HepG2 (cell line): ENCODE data around the gene HYCC2. TPM values are rescaled to one million over a fixed set of nuclear protein-coding genes. Genes with fewer than 3 reads are reported as not detected.
A peak's percentile ranks its signal among the peaks of the same experiment; 100 is the strongest.

ENCODE experiments used
- AFF4 ChIP-seq: sonication (generic); formaldehyde crosslinking; IDR thresholded peaks from 2 replicates; pipeline ENCODE4 v1.4.0; 2020; ENCODE audit warnings: missing genetic modification reagents
- BCL6 ChIP-seq: IDR thresholded peaks from 2 replicates; pipeline ENCODE4 v1.6.1; 2016; ENCODE audit warnings: missing genetic modification reagents, missing compliant biosample characterization
- GATAD1 ChIP-seq: IDR thresholded peaks from 2 replicates; pipeline ENCODE4 v1.6.1; 2016; ENCODE audit warnings: missing genetic modification reagents, missing compliant biosample characterization
- GTF3A ChIP-seq: sonication (generic); formaldehyde crosslinking; conservative IDR thresholded peaks from 2 replicates; pipeline ENCODE4 v1.4.0; 2020; ENCODE audit warnings: mild to moderate bottlenecking, missing genetic modification reagents
- HDAC2 ChIP-seq: sonication (generic); formaldehyde crosslinking; IDR thresholded peaks from 2 replicates; pipeline ENCODE4 v1.4.0; 2020; ENCODE audit warnings: missing genetic modification reagents
- MAZ ChIP-seq, 2 experiments: sonication (generic) in 1 of 2; formaldehyde crosslinking in 1 of 2; IDR thresholded peaks; 2 replicates each; pipeline versions ENCODE4 v1.5.0 to v1.6.1; 2012 to 2020; ENCODE audit warnings: low read depth in 2 of 2, mild to moderate bottlenecking in 2 of 2, borderline replicate concordance in 1 of 2, improper control_type of control experiment in 1 of 2, low read length in 1 of 2, missing genetic modification reagents in 1 of 2, moderate library complexity in 1 of 2
- MBD4 ChIP-seq: IDR thresholded peaks from 2 replicates; pipeline ENCODE4 v1.6.1; 2012; ENCODE audit warnings: low read length, inconsistent platforms, borderline replicate concordance
- MIER2 ChIP-seq: IDR thresholded peaks from 2 replicates; pipeline ENCODE4 v1.6.1; 2016; ENCODE audit warnings: missing biosample characterization, missing genetic modification reagents
- PRMT3 ChIP-seq: sonication (generic); formaldehyde crosslinking; IDR thresholded peaks from 2 replicates; pipeline ENCODE4 v1.8.1; 2022; ENCODE audit warnings: low read depth, mild to moderate bottlenecking, moderate library complexity, missing genetic modification reagents, borderline replicate concordance
- SIX1 ChIP-seq: sonication (generic); formaldehyde crosslinking; IDR thresholded peaks from 2 replicates; pipeline ENCODE4 v1.4.0; 2020; ENCODE audit warnings: missing genetic modification reagents, borderline replicate concordance
- SNAPC2 ChIP-seq: sonication (generic); formaldehyde crosslinking; IDR thresholded peaks from 2 replicates; pipeline ENCODE4 v1.8.1; 2022; ENCODE audit warnings: mild to moderate bottlenecking, missing genetic modification reagents
- SP4 ChIP-seq: sonication (generic); formaldehyde crosslinking; IDR thresholded peaks from 2 replicates; pipeline ENCODE4 v1.8.1; 2023; ENCODE audit warnings: mild to moderate bottlenecking, missing genetic modification reagents
- ZMAT5 ChIP-seq: sonication (generic); formaldehyde crosslinking; IDR thresholded peaks from 2 replicates; pipeline ENCODE4 v1.5.0; 2020; ENCODE audit warnings: mild to moderate bottlenecking, low read depth, missing genetic modification reagents, borderline replicate concordance
- ZNF101 ChIP-seq: sonication (generic); formaldehyde crosslinking; IDR thresholded peaks from 2 replicates; pipeline ENCODE4 v1.4.0; 2020; ENCODE audit warnings: mild to moderate bottlenecking, low read depth, missing genetic modification reagents, borderline replicate concordance
- ZNF256 ChIP-seq: sonication (generic); formaldehyde crosslinking; conservative IDR thresholded peaks from 2 replicates; pipeline ENCODE4 v1.4.0; 2020; ENCODE audit warnings: missing genetic modification reagents
- ZNF33B ChIP-seq: sonication (generic); formaldehyde crosslinking; IDR thresholded peaks from 2 replicates; pipeline ENCODE4 v1.5.1; 2020; ENCODE audit warnings: mild to moderate bottlenecking, missing genetic modification reagents
- ZNF350 ChIP-seq: sonication (generic); formaldehyde crosslinking; IDR thresholded peaks from 2 replicates; pipeline ENCODE4 v1.4.0; 2020; ENCODE audit warnings: mild to moderate bottlenecking, low read depth, missing genetic modification reagents, borderline replicate concordance
- ZNF556 ChIP-seq: sonication (generic); formaldehyde crosslinking; IDR thresholded peaks from 2 replicates; pipeline ENCODE4 v1.4.0; 2020; ENCODE audit warnings: mild to moderate bottlenecking, missing genetic modification reagents, borderline replicate concordance
- ZNF605 ChIP-seq: sonication (generic); formaldehyde crosslinking; IDR thresholded peaks from 2 replicates; pipeline ENCODE4 v1.8.0; 2022; ENCODE audit warnings: mild to moderate bottlenecking, missing genetic modification reagents
- ZNF703 ChIP-seq: sonication (generic); formaldehyde crosslinking; IDR thresholded peaks from 2 replicates; pipeline ENCODE4 v1.5.1; 2020; ENCODE audit warnings: missing genetic modification reagents, mild to moderate bottlenecking, moderate library complexity, borderline replicate concordance
- ZNF776 ChIP-seq: sonication (generic); formaldehyde crosslinking; IDR thresholded peaks from 2 replicates; pipeline ENCODE4 v1.4.0; 2020; ENCODE audit warnings: mild to moderate bottlenecking, missing genetic modification reagents
- ZNF781 ChIP-seq: sonication (generic); formaldehyde crosslinking; IDR thresholded peaks from 2 replicates; pipeline ENCODE4 v1.5.1; 2020; ENCODE audit warnings: borderline replicate concordance, mild to moderate bottlenecking, missing genetic modification reagents; ENCODE audit errors: not compliant biosample characterization
- ZSCAN22 ChIP-seq: sonication (generic); formaldehyde crosslinking; IDR thresholded peaks from 2 replicates; pipeline ENCODE4 v1.4.0; 2020; ENCODE audit warnings: mild to moderate bottlenecking, missing genetic modification reagents
- ZSCAN30 ChIP-seq: sonication (generic); formaldehyde crosslinking; IDR thresholded peaks from 2 replicates; pipeline ENCODE4 v1.5.0; 2020; ENCODE audit warnings: mild to moderate bottlenecking, missing genetic modification reagents
- polyA plus RNA-seq, 8 experiments: library from polyadenylated mRNA; depleted of rRNA in 3 of 8; stranded (reverse) in 7 of 8; unstranded in 1 of 8; fragments of >200 nt; fragmentation: Illumina TruSeq in 4 of 8; extraction: Trizol in 4 of 8; gene quantifications; 2 replicates each; pipeline versions ENCODE4 v1.2.1 to v1.2.3, GENCODE V29; 2011 to 2016; ENCODE audit warnings: low read depth in 4 of 8, missing spikeins in 1 of 8, mixed read lengths in 1 of 8; ENCODE audit not compliant: insufficient read depth in 1 of 8
- total RNA-seq, 5 experiments: library from RNA; depleted of rRNA; stranded (reverse); fragments of >200 nt; fragmentation: Illumina TruSeq; extraction: Trizol; gene quantifications; 2 replicates each; pipeline ENCODE4 v1.2.3, GENCODE V29; 2016; ENCODE audit warnings: low read depth in 1 of 5

Gene HYCC2
- total and polyA plus RNA-seq, 2 of the 13 experiments (the other 11 are each of a cell fraction or from before 2014, with no cell fraction given) = 4.7 to 13.9 TPM

GRCh38 chr2:201116959-201117734 lies 45.7 kb upstream of the HYCC2 start (continued):
- TF ChIP-seq GATAD1 (CRISPR knock-in tag) (no peak), ZSCAN30 (peak; percentile 45; the same call in 1 of the 2 replicates), ZNF101 (CRISPR knock-in tag) (no peak; the same call in 1 of the 2 replicates), SP4 (CRISPR knock-in tag) (no peak), GTF3A (no peak), SNAPC2 (no peak), ZNF703 (no peak; the same call in 1 of the 2 replicates), ZNF776 (CRISPR knock-in tag) (no peak), ZMAT5 (CRISPR knock-in tag) (0 out of 2 replicates have a peak, but pooled peaks have one; percentile 38), AFF4 (CRISPR knock-in tag) (no peak), MAZ (IDR thresholded peaks at IDR 0.05; ENCODE audit: borderline replicate concordance, low read depth, low read length) (no peak), MAZ (CRISPR knock-in tag; IDR thresholded peaks at IDR 0.05; ENCODE audit: low read depth) (no peak), HDAC2 (CRISPR knock-in tag) (no peak), ZNF33B (no peak), ZSCAN22 (CRISPR knock-in tag) (no peak), MBD4 (no peak), ZNF556 (no peak), ZNF256 (CRISPR knock-in tag) (no peak; the same call in 1 of the 2 replicates), PRMT3 (no peak), ZNF605 (CRISPR knock-in tag) (no peak), MIER2 (CRISPR knock-in tag) (no peak), ZNF350 (CRISPR knock-in tag) (no peak), ZNF781 (CRISPR knock-in tag) (no peak), SIX1 (CRISPR knock-in tag) (no peak), BCL6 (CRISPR knock-in tag) (no peak)
